Astrocyte (in vitro differentiated cells and primary cell): ENCODE results near the gene PPP2R5C. TPM values are rescaled to one million over a fixed set of nuclear protein-coding genes. Genes with fewer than 3 reads are reported as not detected.

Experiments used
- DNase-seq: peaks from one replicate; pipeline ENCODE4 v3.0.0-alpha.2; 2010; ENCODE audit warnings: low read depth
- FAIRE-seq: peaks from 2 replicates; lab custom pipeline; 2011; peaks lifted over from hg19 to GRCh38; lab: Jason Lieb, UNC
- H2AFZ ChIP-seq: 2 replicates; pipeline ENCODE4 v1.6.0; 2012; ENCODE audit warnings: low read depth, low read length, inconsistent platforms
- H3K27ac ChIP-seq: 2 replicates; pipeline ENCODE4 v1.5.1; 2011; ENCODE audit warnings: low read depth, low read length, inconsistent platforms
- H3K27me3 ChIP-seq: 2 replicates; pipeline ENCODE4 v1.6.0; 2011; ENCODE audit warnings: low read length, inconsistent platforms; ENCODE audit not compliant: insufficient read depth
- H3K36me3 ChIP-seq: 2 replicates; pipeline ENCODE4 v1.5.1; 2011; ENCODE audit warnings: low read length, inconsistent platforms; ENCODE audit not compliant: insufficient read depth
- H3K4me1 ChIP-seq: 2 replicates; pipeline ENCODE4 v1.5.1; 2011; ENCODE audit warnings: low read length, inconsistent platforms; ENCODE audit not compliant: insufficient read depth
- H3K4me2 ChIP-seq: 2 replicates; pipeline ENCODE4 v1.6.0; 2012; ENCODE audit warnings: low read length, inconsistent platforms
- H3K4me3 ChIP-seq: 2 replicates; pipeline ENCODE4 v1.5.1; 2011; ENCODE audit warnings: low read depth, mild to moderate bottlenecking, low read length, inconsistent platforms; ENCODE audit not compliant: insufficient read depth
- H3K79me2 ChIP-seq: 2 replicates; pipeline ENCODE4 v1.6.0; 2012; ENCODE audit warnings: mild to moderate bottlenecking, low read length, inconsistent platforms; ENCODE audit not compliant: insufficient read depth
- H3K9ac ChIP-seq: 2 replicates; pipeline ENCODE4 v1.6.0; 2012; ENCODE audit warnings: mild to moderate bottlenecking, low read length, inconsistent platforms
- H3K9me3 ChIP-seq: 2 replicates; pipeline ENCODE4 v1.5.1; 2012; ENCODE audit warnings: low read depth, mild to moderate bottlenecking, low read length, inconsistent platforms; ENCODE audit not compliant: insufficient read depth
- H4K20me1 ChIP-seq: 2 replicates; pipeline ENCODE4 v1.6.0; 2012; ENCODE audit warnings: low read length, inconsistent platforms; ENCODE audit not compliant: insufficient read depth
- H3K27ac Mint-ChIP-seq: one replicate; pipeline ENCODE4 v1.8.0; 2021; ENCODE audit warnings: mild to moderate bottlenecking, mixed read lengths; ENCODE audit not compliant: unreplicated experiment
- H3K27me3 Mint-ChIP-seq: one replicate; pipeline ENCODE4 v1.8.0; 2021; ENCODE audit warnings: low read depth, mixed read lengths; ENCODE audit not compliant: unreplicated experiment
- H3K36me3 Mint-ChIP-seq: one replicate; pipeline ENCODE4 v1.8.0; 2021; ENCODE audit warnings: low read depth, mixed read lengths; ENCODE audit not compliant: unreplicated experiment
- H3K4me1 Mint-ChIP-seq: one replicate; pipeline ENCODE4 v1.8.0; 2021; ENCODE audit warnings: low read depth, mixed read lengths; ENCODE audit not compliant: unreplicated experiment
- H3K4me3 Mint-ChIP-seq: one replicate; pipeline ENCODE4 v1.8.0; 2021; ENCODE audit warnings: mild to moderate bottlenecking, moderate library complexity, mixed read lengths; ENCODE audit not compliant: unreplicated experiment
- H3K9me3 Mint-ChIP-seq: one replicate; pipeline ENCODE4 v1.8.0; 2021; ENCODE audit warnings: mild to moderate bottlenecking, mixed read lengths; ENCODE audit not compliant: unreplicated experiment
- CTCF ChIP-seq: IDR thresholded peaks from 2 replicates; pipeline ENCODE4 v1.5.1; 2011; ENCODE audit warnings: low read depth, mild to moderate bottlenecking, inconsistent platforms, low read length, moderate library complexity; ENCODE audit not compliant: insufficient read depth
- EZH2 ChIP-seq: IDR thresholded peaks from 2 replicates; pipeline ENCODE4 v1.6.1; 2012; ENCODE audit warnings: mild to moderate bottlenecking, low read length, inconsistent platforms; ENCODE audit not compliant: insufficient read depth
- total RNA-seq: library from RNA; stranded (reverse); gene quantifications from 2 replicates; pipeline ENCODE4 v1.2.1, GENCODE V29; 2021

The PPP2R5C gene
- total RNA-seq, 1 donor from 2014 or later, result 102 TPM

DNA sequence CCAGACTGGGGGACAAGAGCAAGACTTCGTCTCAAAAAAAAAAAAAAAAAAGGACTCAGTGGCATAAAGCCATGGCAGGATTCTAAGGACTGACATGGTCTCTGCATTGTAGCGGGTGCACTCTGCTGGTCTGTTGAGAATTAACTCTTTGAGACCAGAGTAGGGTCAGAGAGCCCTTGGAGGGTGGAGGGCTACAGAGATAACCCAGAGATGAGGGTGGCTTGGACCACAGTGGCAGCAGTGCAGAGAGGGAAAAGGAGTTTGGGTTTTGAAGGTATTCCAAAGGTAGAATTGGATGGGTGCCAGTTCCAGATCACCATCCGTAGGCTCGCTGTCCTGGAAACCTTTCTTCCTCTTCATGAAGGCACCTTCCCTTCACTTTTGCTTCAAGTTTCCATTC lies 188.6 kb downstream of the PPP2R5C start:
- Mint-ChIP-seq H3K4me1 (peaks cover 5% of the 10 kb centered on the region), H3K4me3 (peak overlapping the region; percentile 60), H3K27ac (no peak overlapping the region), H3K27me3 (peaks cover 11% of the 10 kb centered on the region), H3K9me3 (no peaks in the 10 kb centered on the region), H3K36me3 (peaks cover 2% of the 10 kb centered on the region)
- Histone ChIP-seq H3K4me2 (no peak overlapping the region), H3K4me3 (no peak overlapping the region), H3K27me3 (no peaks in the 10 kb centered on the region), H4K20me1 (no peaks in the 10 kb centered on the region), H3K9ac (no peak overlapping the region), H3K9me3 (no peaks in the 10 kb centered on the region), H3K36me3 (no peaks in the 10 kb centered on the region), H3K79me2 (peaks cover 12% of the 10 kb centered on the region), H3K27ac (no peak overlapping the region), H2AFZ (no peak overlapping the region), H3K4me1 (peaks cover 12% of the 10 kb centered on the region)
- DNase-seq, result no peak
- no peak for FAIRE-seq
- TF ChIP-seq EZH2 (no peak), CTCF (no peak)

GRCh38 chr14:101950516-101951215 lies 189.2 kb downstream of the PPP2R5C start:
- Histone ChIP-seq H3K4me1 (peaks cover 12% of the 10 kb centered on the region), H3K4me2 (no peak overlapping the region), H3K27ac (no peak overlapping the region), H2AFZ (no peak overlapping the region), H3K9ac (no peak overlapping the region), H3K36me3 (no peaks in the 10 kb centered on the region), H3K9me3 (no peaks in the 10 kb centered on the region), H3K79me2 (peaks cover 12% of the 10 kb centered on the region), H4K20me1 (no peaks in the 10 kb centered on the region), H3K27me3 (no peaks in the 10 kb centered on the region), H3K4me3 (no peak overlapping the region)
- peaks cover 5% of the 10 kb centered on the region for H3K4me1 Mint-ChIP-seq
- FAIRE-seq (no peak), DNase-seq (no peak)
- H3K4me3 Mint-ChIP-seq, result peak overlapping the region; percentile 67
- no peaks in the 10 kb centered on the region for H3K9me3 Mint-ChIP-seq
- TF ChIP-seq CTCF (no peak), EZH2 (no peak)
- H3K27me3 Mint-ChIP-seq, result peaks cover 7% of the 10 kb centered on the region
- no peak overlapping the region for H3K27ac Mint-ChIP-seq
- H3K36me3 Mint-ChIP-seq, result peaks cover 2% of the 10 kb centered on the region

GRCh38 chr14:101953151-101953550 lies 191.6 kb downstream of the PPP2R5C start:
- H3K9ac ChIP-seq, result no peak overlapping the region
- TF ChIP-seq EZH2 (no peak), CTCF (no peak)
- no peak overlapping the region for H3K4me2 ChIP-seq
- Mint-ChIP-seq H3K4me3 (no peak overlapping the region), H3K9me3 (no peaks in the 10 kb centered on the region), H3K4me1 (peaks cover 4% of the 10 kb centered on the region), H3K27ac (no peak overlapping the region), H3K27me3 (peaks cover 9% of the 10 kb centered on the region), H3K36me3 (no peaks in the 10 kb centered on the region)
- DNase-seq, result no peak
- no peak overlapping the region for H3K27ac ChIP-seq
- H3K9me3 ChIP-seq, result no peaks in the 10 kb centered on the region
- no peak for FAIRE-seq
- H2AFZ ChIP-seq, result no peak overlapping the region
- H3K36me3 ChIP-seq, result no peaks in the 10 kb centered on the region
- no peaks in the 10 kb centered on the region for H4K20me1 ChIP-seq
- H3K27me3 ChIP-seq, result no peaks in the 10 kb centered on the region
- peaks cover 12% of the 10 kb centered on the region for H3K4me1 ChIP-seq
- no peak overlapping the region for H3K4me3 ChIP-seq
- peaks cover 12% of the 10 kb centered on the region for H3K79me2 ChIP-seq
